ENCODE results near the gene DYNLT3.

- TF ChIP-seq POLR2A (IDR thresholded peaks at IDR 0.05; ENCODE audit: low read depth, low read length) (no peak), TAF1 (IDR thresholded peaks at IDR 0.05; ENCODE audit: low read depth, low read length) (no peak), POLR2AphosphoS5 (IDR thresholded peaks at IDR 0.05; ENCODE audit: low read depth, low read length) (no peak), POU2F2 (IDR thresholded peaks at IDR 0.05; ENCODE audit: low read depth, low read length) (no peak)
Observed at GRCh38 chrX:37829721-37830120, 17.6 kb downstream of the DYNLT3 start.

All from GM12891 (cell line).